ENCODE data around the gene INPP5B. TPM values are rescaled to one million over a fixed set of nuclear protein-coding genes. Genes with fewer than 3 reads are reported as not detected.

Gene INPP5B
- total and polyA plus RNA-seq, 9 of the 15 experiments (the other 6 are each of a cell fraction or from before 2014, with no cell fraction given), result 14.1 to 28.7 (median 20.9) TPM

DNA sequence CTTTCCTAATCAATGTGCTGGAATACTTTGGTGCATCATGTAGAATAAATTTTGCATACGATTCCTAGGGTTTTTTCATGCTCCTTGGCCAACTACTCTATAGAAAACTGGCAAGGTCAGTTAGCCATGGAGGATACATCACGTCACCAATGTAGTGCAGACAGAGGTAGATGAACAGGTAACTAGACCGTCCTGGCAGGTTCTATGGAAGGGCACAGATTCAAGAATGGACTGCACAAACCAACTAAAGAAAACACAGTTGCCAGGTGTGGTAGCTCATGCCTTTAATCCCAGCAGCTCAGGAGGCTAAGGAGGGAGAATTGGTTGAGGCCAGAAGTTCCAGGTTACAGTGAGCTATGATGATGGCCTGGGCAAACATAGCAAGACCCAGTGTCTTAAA, 97.4 kb downstream of the INPP5B start:
- Histone ChIP-seq H3K4me2 (ENCODE audit: insufficient read depth, low read length) (no peak overlapping the region), H3K36me3 (ENCODE audit: control insufficient read depth, insufficient read depth, low read length) (peaks cover 36% of the 10 kb centered on the region; the same call in 2 of the 3 replicates), H3K27ac (ENCODE audit: extremely low read depth, low read depth, low read length) (no peak overlapping the region), H2AFZ (ENCODE audit: low read depth, low read length) (no peak overlapping the region), H3K4me3 (no peak overlapping the region), H3K9ac (ENCODE audit: insufficient read depth in 1 of 2, low read depth in 2 of 2, low read length in 2 of 2) (no peak overlapping the region), H3K79me2 (ENCODE audit: control insufficient read depth, insufficient read depth, low read length) (peaks cover 64% of the 10 kb centered on the region), H3K9me3 (replicated peaks; ENCODE audit: control insufficient read depth, insufficient read depth, low read depth, low read length) (no peaks in the 10 kb centered on the region), H3K4me1 (replicated peaks in 1 of 2; ENCODE audit: control insufficient read depth in 2 of 2, insufficient read depth in 2 of 2, low read length in 2 of 2) (peaks cover 2 to 32% of the 10 kb centered on the region in 2 experiments; a peak in 4 of 5 replicates), H3K9me1 (ENCODE audit: control insufficient read depth, insufficient read depth, low read length) (no peaks in the 10 kb centered on the region), H4K20me1 (replicated peaks; ENCODE audit: control insufficient read depth, insufficient read depth, low read length) (0 out of 2 replicates have a peak, but pooled peaks cover 7% of the 10 kb centered on the region), H3K27me3 (ENCODE audit: control insufficient read depth in 2 of 2, insufficient read depth in 2 of 2, low read length in 2 of 2) (no peaks in the 10 kb centered on the region)
- CTCF ChIA-PET (ENCODE audit: low intra/inter-chr PET ratio), result no interaction called here
- POLR2A ChIA-PET, result interaction anchor here (1.0 kb wide), 1 partner anchor 34 kb away, joined by 4 read pairs; no protein-coding TSS in a partner anchor
- BruUV-seq (replicated peaks), result no TSS peak
- ATAC-seq (no peak), DNase-seq (ENCODE audit: extremely low read depth in 1 of 4, low spot score in 3 of 4) (no peak), FAIRE-seq (no peak)
- WGBS (ENCODE audit: insufficient coverage, low coverage, missing lambda C conversion rate), result 91% methylated on average over 3 of the region's 3 CpGs
- in situ Hi-C loops (cut with MboI) (no loop called here), intact Hi-C loops (cut with micrococcal nuclease) (no loop called here)
- no peak for TF ChIP-seq RFX1 (IDR thresholded peaks at IDR 0.05)
- TF ChIP-seq, protein P1, sequence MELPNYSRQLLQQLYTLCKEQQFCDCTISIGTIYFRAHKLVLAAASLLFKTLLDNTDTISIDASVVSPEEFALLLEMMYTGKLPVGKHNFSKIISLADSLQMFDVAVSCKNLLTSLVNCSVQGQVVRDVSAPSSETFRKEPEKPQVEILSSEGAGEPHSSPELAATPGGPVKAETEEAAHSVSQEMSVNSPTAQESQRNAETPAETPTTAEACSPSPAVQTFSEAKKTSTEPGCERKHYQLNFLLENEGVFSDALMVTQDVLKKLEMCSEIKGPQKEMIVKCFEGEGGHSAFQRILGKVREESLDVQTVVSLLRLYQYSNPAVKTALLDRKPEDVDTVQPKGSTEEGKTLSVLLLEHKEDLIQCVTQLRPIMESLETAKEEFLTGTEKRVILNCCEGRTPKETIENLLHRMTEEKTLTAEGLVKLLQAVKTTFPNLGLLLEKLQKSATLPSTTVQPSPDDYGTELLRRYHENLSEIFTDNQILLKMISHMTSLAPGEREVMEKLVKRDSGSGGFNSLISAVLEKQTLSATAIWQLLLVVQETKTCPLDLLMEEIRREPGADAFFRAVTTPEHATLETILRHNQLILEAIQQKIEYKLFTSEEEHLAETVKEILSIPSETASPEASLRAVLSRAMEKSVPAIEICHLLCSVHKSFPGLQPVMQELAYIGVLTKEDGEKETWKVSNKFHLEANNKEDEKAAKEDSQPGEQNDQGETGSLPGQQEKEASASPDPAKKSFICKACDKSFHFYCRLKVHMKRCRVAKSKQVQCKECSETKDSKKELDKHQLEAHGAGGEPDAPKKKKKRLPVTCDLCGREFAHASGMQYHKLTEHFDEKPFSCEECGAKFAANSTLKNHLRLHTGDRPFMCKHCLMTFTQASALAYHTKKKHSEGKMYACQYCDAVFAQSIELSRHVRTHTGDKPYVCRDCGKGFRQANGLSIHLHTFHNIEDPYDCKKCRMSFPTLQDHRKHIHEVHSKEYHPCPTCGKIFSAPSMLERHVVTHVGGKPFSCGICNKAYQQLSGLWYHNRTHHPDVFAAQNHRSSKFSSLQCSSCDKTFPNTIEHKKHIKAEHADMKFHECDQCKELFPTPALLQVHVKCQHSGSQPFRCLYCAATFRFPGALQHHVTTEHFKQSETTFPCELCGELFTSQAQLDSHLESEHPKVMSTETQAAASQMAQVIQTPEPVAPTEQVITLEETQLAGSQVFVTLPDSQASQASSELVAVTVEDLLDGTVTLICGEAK (IDR thresholded peaks at IDR 0.05), result no peak
- TF ChIP-seq, protein P1 (CRISPR knock-in tag; IDR thresholded peaks at IDR 0.05), result no peak
- TF ChIP-seq MCM3 (IDR thresholded peaks at IDR 0.05), result no peak
- no peak for TF ChIP-seq CBFA2T3 (IDR thresholded peaks at IDR 0.05)
- no peak for TF ChIP-seq ILF3 (IDR thresholded peaks at IDR 0.05; ENCODE audit: borderline replicate concordance)
- no peak for TF ChIP-seq ZNF347 (CRISPR knock-in tag; IDR thresholded peaks at IDR 0.05; ENCODE audit: low read depth)
- TF ChIP-seq, protein P2, sequence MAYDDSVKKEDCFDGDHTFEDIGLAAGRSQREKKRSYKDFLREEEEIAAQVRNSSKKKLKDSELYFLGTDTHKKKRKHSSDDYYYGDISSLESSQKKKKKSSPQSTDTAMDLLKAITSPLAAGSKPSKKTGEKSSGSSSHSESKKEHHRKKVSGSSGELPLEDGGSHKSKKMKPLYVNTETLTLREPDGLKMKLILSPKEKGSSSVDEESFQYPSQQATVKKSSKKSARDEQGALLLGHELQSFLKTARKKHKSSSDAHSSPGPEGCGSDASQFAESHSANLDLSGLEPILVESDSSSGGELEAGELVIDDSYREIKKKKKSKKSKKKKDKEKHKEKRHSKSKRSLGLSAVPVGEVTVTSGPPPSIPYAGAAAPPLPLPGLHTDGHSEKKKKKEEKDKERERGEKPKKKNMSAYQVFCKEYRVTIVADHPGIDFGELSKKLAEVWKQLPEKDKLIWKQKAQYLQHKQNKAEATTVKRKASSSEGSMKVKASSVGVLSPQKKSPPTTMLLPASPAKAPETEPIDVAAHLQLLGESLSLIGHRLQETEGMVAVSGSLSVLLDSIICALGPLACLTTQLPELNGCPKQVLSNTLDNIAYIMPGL (CRISPR knock-in tag; IDR thresholded peaks at IDR 0.05), result no peak
- TF ChIP-seq MYNN (IDR thresholded peaks at IDR 0.05), result no peak
- no peak for TF ChIP-seq MYNN (CRISPR knock-in tag; IDR thresholded peaks at IDR 0.05)
- TF ChIP-seq HSF4 (CRISPR knock-in tag; IDR thresholded peaks at IDR 0.05; ENCODE audit: borderline replicate concordance), result no peak
- no peak for TF ChIP-seq CBFA2T2 (conservative IDR thresholded peaks at IDR 0.05)

Data from K562 (cell line).